Measurements from ENCODE around the gene TLDC2. TPM values are rescaled to one million over a fixed set of nuclear protein-coding genes. Genes with fewer than 3 reads are reported as not detected.
"Not testable (repeated sequence)": the region's sequence is repeated elsewhere in the genome, so short reads cannot be mapped to it uniquely, and the experiment has no call there.

The TLDC2 gene
- total RNA-seq, 2 donors from 2014 or later: 0.18 to 0.24 TPM

DNA sequence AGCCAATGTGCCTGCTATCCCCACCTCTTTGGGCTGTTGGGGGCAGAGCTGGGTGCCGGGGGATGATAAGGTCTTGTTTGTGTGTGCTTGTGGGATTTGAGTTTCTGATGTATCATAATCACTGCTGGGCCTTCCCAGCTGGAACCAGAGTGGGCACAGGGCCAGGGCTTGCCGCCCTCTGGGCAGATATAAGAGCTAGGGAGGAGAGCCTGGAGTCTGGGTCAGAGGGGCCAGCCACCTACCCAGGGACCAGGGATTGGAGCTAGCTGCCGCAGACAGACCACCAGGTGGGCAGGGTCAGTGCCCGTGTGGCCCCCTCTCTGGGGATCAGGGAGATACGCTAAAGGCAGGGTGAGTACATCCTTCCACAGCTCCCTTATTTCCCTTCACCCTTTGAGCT is 3.1 kb upstream of the TLDC2 start:
- Mint-ChIP-seq H3K36me3 (ENCODE audit: low read depth) (no peaks in the 10 kb centered on the region), H3K4me3 (no peak overlapping the region), H3K9me3 (no peaks in the 10 kb centered on the region), H3K27me3 (ENCODE audit: insufficient read depth) (no peaks in the 10 kb centered on the region), H3K27ac (no peak overlapping the region), H3K4me1 (no peaks in the 10 kb centered on the region)
- H3K9ac ChIP-seq (ENCODE audit: extremely low read depth, low read length, poor library complexity, severe bottlenecking): no peak overlapping the region
- H3K4me3 ChIP-seq (ENCODE audit: low read length): no peak overlapping the region
- H3K27ac ChIP-seq (ENCODE audit: low read depth, low read length): no peak overlapping the region
- no peaks in the 10 kb centered on the region for H3K27me3 ChIP-seq (ENCODE audit: control insufficient read depth, insufficient read depth, low read length, poor library complexity, severe bottlenecking)
- TF ChIP-seq, protein P1, sequence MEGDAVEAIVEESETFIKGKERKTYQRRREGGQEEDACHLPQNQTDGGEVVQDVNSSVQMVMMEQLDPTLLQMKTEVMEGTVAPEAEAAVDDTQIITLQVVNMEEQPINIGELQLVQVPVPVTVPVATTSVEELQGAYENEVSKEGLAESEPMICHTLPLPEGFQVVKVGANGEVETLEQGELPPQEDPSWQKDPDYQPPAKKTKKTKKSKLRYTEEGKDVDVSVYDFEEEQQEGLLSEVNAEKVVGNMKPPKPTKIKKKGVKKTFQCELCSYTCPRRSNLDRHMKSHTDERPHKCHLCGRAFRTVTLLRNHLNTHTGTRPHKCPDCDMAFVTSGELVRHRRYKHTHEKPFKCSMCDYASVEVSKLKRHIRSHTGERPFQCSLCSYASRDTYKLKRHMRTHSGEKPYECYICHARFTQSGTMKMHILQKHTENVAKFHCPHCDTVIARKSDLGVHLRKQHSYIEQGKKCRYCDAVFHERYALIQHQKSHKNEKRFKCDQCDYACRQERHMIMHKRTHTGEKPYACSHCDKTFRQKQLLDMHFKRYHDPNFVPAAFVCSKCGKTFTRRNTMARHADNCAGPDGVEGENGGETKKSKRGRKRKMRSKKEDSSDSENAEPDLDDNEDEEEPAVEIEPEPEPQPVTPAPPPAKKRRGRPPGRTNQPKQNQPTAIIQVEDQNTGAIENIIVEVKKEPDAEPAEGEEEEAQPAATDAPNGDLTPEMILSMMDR (conservative IDR thresholded peaks at IDR 0.05): no peak
- DNase-seq: no peak
- WGBS, 2 experiments (ENCODE audit: insufficient coverage in 1 of 2, insufficient read length in 1 of 2): 92 to 97% methylated on average over 3 to 5 of the region's 5 CpGs
- no peaks in the 10 kb centered on the region for H3K4me1 ChIP-seq (ENCODE audit: control insufficient read depth, insufficient read depth, low read length)
- H3K36me3 ChIP-seq (ENCODE audit: control insufficient read depth, insufficient read depth, low read length): no peaks in the 10 kb centered on the region
- no peaks in the 10 kb centered on the region for H3K9me3 ChIP-seq (ENCODE audit: control insufficient read depth, low read length)

DNA sequence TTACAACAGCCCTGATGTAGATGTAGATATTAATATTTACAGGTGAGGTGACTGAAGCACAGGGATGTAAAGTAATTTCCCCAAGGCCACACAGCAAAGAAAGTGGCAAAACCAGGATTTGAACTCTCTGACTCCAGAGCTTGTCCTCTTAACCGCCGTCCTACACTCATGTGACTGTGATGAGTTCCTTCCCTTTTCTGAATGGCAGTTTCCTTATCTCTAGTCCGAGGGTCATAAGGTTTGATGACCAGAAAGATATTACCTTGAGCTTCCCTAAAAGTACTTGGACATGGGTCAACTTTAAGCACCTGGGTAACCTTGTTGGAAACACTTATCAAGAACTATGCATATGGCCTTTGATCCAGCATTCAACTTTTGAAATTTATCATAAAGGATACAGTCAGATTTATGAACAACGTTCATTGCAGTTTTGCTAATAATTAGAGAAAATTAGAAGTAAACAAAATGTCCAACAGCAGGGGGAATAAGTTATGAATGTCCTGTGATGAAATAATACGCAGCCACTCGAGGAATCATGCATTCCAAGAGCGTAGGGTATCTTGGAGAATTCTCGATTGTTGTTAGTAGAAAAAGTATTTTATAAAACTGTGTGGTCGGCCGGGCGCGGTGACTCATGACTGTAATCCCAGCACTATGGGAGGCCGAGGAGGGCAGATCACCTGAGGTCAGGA is 2.3 kb upstream of the TLDC2 start:
- 94 to 96% methylated on average over 13 of the region's 13 CpGs for whole genome bisulfite sequencing, 2 experiments (ENCODE audit: insufficient coverage in 1 of 2, insufficient read length in 1 of 2)
- Histone ChIP-seq H3K4me1 (ENCODE audit: control insufficient read depth, insufficient read depth, low read length) (no peaks in the 10 kb centered on the region), H3K9me3 (ENCODE audit: control insufficient read depth, low read length) (no peaks in the 10 kb centered on the region), H3K27ac (ENCODE audit: low read depth, low read length) (no peak overlapping the region), H3K4me3 (ENCODE audit: low read length) (no peak overlapping the region), H3K36me3 (ENCODE audit: control insufficient read depth, insufficient read depth, low read length) (no peaks in the 10 kb centered on the region), H3K27me3 (ENCODE audit: control insufficient read depth, insufficient read depth, low read length, poor library complexity, severe bottlenecking) (no peaks in the 10 kb centered on the region), H3K9ac (ENCODE audit: extremely low read depth, low read length, poor library complexity, severe bottlenecking) (no peak overlapping the region)
- no peak for DNase-seq
- Mint-ChIP-seq H3K9me3 (no peaks in the 10 kb centered on the region), H3K27me3 (ENCODE audit: insufficient read depth) (no peaks in the 10 kb centered on the region), H3K36me3 (ENCODE audit: low read depth) (no peaks in the 10 kb centered on the region), H3K4me3 (no peak overlapping the region), H3K27ac (no peak overlapping the region), H3K4me1 (no peaks in the 10 kb centered on the region)
- TF ChIP-seq, protein P1 (conservative IDR thresholded peaks at IDR 0.05): no peak

DNA sequence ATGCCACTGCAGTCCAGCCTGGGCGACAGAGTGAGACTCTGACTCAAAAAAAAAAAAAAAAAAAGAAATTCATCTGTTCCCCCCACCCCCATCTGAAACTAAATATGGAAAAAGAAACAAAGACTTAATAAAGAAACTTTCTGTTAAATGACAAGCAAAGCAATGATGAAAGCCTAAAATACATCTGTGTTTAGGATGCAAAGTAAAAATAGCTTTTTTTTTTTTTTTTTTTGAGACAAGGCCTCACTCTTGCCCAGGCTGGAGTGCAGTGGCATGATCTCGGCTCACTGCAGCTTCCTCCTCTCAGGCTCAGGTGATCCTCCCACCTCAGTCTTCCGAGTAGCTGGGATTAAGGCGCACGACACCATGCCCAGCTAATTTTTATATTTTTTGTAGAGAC is 845 bp upstream of the TLDC2 start:
- H3K9me3 Mint-ChIP-seq; DNase-seq; H3K4me3 Mint-ChIP-seq; H3K4me3 ChIP-seq (ENCODE audit: low read length); H3K9me3 ChIP-seq (ENCODE audit: control insufficient read depth, low read length); H3K27me3 Mint-ChIP-seq (ENCODE audit: insufficient read depth); H3K36me3 Mint-ChIP-seq (ENCODE audit: low read depth); H3K27ac Mint-ChIP-seq; H3K9ac ChIP-seq (ENCODE audit: extremely low read depth, low read length, poor library complexity, severe bottlenecking); H3K27ac ChIP-seq (ENCODE audit: low read depth, low read length); H3K4me1 ChIP-seq (ENCODE audit: control insufficient read depth, insufficient read depth, low read length); H3K36me3 ChIP-seq (ENCODE audit: control insufficient read depth, insufficient read depth, low read length); H3K27me3 ChIP-seq (ENCODE audit: control insufficient read depth, insufficient read depth, low read length, poor library complexity, severe bottlenecking); H3K4me1 Mint-ChIP-seq: not testable (repeated sequence)
- WGBS, 2 experiments (ENCODE audit: insufficient coverage in 1 of 2, insufficient read length in 1 of 2): 100% methylated on average over 1 to 5 of the region's 5 CpGs

DNA sequence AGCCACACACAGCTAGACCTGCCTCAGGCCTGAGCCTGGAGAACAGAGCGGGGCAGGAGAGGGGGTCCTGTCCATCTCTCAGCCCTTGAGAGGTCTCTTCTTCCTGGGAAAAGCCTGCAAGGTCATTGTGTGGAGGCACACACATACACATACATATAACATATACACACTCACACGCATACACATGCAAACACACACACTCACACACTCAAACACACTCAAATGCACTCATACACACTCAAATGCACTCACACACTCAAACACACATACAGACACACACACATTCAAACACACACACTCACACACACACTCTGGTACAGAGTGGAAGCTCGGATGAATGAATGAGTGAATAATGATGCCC is 515 bp downstream of the TLDC2 start:
- TF ChIP-seq, protein P1 (conservative IDR thresholded peaks at IDR 0.05): no peak
- H3K4me1 ChIP-seq (ENCODE audit: control insufficient read depth, insufficient read depth, low read length): no peaks in the 10 kb centered on the region
- H3K9me3 ChIP-seq (ENCODE audit: control insufficient read depth, low read length): no peaks in the 10 kb centered on the region
- Mint-ChIP-seq H3K36me3 (ENCODE audit: low read depth) (no peaks in the 10 kb centered on the region), H3K4me3 (no peak overlapping the region), H3K9me3 (no peaks in the 10 kb centered on the region), H3K27ac (no peak overlapping the region), H3K27me3 (ENCODE audit: insufficient read depth) (no peaks in the 10 kb centered on the region), H3K4me1 (no peaks in the 10 kb centered on the region)
- no peak overlapping the region for H3K27ac ChIP-seq (ENCODE audit: low read depth, low read length)
- DNase-seq: no peak
- no peak overlapping the region for H3K9ac ChIP-seq (ENCODE audit: extremely low read depth, low read length, poor library complexity, severe bottlenecking)
- H3K36me3 ChIP-seq (ENCODE audit: control insufficient read depth, insufficient read depth, low read length): no peaks in the 10 kb centered on the region
- WGBS, 2 experiments (ENCODE audit: insufficient coverage in 1 of 2, insufficient read length in 1 of 2): 88 to 92% methylated on average over 1 to 2 of the region's 3 CpGs
- H3K27me3 ChIP-seq (ENCODE audit: control insufficient read depth, insufficient read depth, low read length, poor library complexity, severe bottlenecking): no peaks in the 10 kb centered on the region
- no peak overlapping the region for H3K4me3 ChIP-seq (ENCODE audit: low read length)
